ENCODE measurements around the gene FLT3. TPM values are rescaled to one million over a fixed set of nuclear protein-coding genes. Genes with fewer than 3 reads are reported as not detected.
A peak's percentile ranks its signal among the peaks of the same experiment; 100 is the strongest.
"Not testable (repeated sequence)": the region's sequence is repeated elsewhere in the genome, so short reads cannot be mapped to it uniquely, and the experiment has no call there.

FLT3 gene
- total and polyA plus RNA-seq, 12 donors = 0.07 to 0.95 (median 0.16) TPM; not detected in 5

DNA sequence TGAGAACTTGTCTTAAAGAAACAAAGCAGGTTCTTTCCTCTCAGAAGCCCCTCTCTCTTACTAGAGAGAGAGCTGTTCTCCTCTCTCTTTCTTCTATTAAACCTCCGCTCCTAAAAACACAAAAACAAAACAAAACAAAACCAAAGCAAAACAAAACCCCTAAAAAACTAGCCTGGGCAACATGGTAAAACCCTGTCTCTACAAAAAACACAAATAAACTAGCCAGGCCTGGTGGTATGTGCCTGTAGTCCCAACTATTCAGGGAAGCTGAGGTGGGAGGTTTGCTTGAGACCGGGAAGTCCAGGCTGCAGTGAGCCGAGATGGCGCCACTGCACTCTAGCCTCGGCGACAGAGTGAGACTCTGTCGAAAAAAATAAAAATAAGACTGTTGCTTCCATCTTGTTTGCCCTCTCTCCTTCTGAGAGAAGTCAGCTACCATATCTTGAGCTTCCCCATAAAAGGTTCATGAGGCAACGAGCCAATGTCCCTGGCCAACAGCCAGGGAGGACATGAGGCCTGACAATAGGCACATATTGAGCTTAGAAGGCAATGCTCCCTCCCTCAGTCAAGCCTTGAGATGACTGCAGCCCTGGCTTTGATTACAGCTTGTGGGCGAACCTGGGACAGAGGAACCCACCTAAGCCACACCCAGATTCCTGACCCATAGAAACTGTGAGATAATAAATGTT is 17.5 kb upstream of the FLT3 start:
- intact Hi-C loops (cut with DNase I) = no loop called here
- H3K27me3 ChIP-seq = peaks cover 0 to 6% (median 1%) of the 10 kb centered on the region in 7 donors
- H3K36me3 ChIP-seq = no peaks in the 10 kb centered on the region
- H3K9me3 ChIP-seq = no peaks in the 10 kb centered on the region
- TF ChIP-seq, protein P1, sequence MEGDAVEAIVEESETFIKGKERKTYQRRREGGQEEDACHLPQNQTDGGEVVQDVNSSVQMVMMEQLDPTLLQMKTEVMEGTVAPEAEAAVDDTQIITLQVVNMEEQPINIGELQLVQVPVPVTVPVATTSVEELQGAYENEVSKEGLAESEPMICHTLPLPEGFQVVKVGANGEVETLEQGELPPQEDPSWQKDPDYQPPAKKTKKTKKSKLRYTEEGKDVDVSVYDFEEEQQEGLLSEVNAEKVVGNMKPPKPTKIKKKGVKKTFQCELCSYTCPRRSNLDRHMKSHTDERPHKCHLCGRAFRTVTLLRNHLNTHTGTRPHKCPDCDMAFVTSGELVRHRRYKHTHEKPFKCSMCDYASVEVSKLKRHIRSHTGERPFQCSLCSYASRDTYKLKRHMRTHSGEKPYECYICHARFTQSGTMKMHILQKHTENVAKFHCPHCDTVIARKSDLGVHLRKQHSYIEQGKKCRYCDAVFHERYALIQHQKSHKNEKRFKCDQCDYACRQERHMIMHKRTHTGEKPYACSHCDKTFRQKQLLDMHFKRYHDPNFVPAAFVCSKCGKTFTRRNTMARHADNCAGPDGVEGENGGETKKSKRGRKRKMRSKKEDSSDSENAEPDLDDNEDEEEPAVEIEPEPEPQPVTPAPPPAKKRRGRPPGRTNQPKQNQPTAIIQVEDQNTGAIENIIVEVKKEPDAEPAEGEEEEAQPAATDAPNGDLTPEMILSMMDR (IDR thresholded peaks at IDR 0.05) = no peak
- WGBS, 2 donors = 51 to 52% methylated on average over 9 of the region's 9 CpGs
- peak in 5 of 8 donors; percentile 35 to 64 (median 46) for ATAC-seq
- no peak overlapping the region for H3K4me3 ChIP-seq
- H3K27ac ChIP-seq = no peak overlapping the region
- H3K4me1 ChIP-seq = peaks cover 0 to 3% (median 0%) of the 10 kb centered on the region in 9 donors
- peak; percentile 56 to 73 for DNase-seq

DNA sequence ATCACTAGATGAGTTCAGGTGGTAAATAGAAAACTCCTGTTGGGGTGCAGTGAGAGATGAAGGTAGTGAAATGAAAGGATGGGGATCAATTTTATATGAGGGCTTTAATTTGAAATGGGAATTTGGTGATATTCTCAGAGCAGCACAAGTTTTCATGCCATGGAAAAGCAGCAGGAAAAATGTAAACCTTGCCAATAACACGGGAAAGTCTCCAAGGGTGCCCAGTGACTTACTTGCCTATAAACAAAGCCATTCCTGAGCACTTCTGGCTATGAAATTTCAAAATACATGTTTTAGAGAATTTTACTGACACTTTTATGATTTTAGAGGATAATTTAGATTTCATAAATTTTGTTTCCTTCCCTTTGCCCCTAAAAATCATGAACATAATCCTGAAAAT is 16.4 kb upstream of the FLT3 start:
- ATAC-seq (no peak), DNase-seq (no peak)
- Histone ChIP-seq H3K27ac (no peak overlapping the region), H3K36me3 (no peaks in the 10 kb centered on the region), H3K4me3 (no peak overlapping the region), H3K27me3 (peaks cover 0 to 6% (median 0%) of the 10 kb centered on the region in 7 donors), H3K9me3 (no peaks in the 10 kb centered on the region), H3K4me1 (peaks cover 0 to 3% (median 0%) of the 10 kb centered on the region in 9 donors)
- TF ChIP-seq, protein P1 (IDR thresholded peaks at IDR 0.05) = no peak
- intact Hi-C loops (cut with DNase I) = no loop called here
- WGBS, 2 donors = 82 to 85% methylated on average over 1 of the region's 1 CpG

DNA sequence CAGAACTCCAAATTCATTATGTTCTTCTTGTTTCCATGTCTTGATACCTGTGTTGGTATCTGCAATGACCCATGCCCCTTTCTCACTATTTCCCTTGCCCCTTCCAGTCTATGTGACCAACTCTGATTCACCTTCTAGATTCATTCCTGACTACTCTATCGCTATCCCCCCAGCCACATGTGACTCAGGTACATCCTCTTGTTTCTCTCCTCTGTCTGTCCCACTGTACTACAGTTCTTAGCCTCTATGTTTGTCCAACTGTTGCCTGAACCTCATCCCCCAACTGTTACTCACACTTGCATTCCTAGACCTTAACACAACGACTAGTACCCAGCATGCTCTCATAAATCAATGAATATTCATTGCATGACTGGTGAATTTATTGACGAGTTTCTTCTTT is 10.0 kb upstream of the FLT3 start:
- no peak overlapping the region for H3K4me3 ChIP-seq
- 77 to 85% methylated on average over 3 of the region's 3 CpGs for WGBS, 2 donors
- H3K36me3 ChIP-seq = no peaks in the 10 kb centered on the region
- H3K27ac ChIP-seq = no peak overlapping the region
- TF ChIP-seq, protein P1 (IDR thresholded peaks at IDR 0.05) = no peak
- no peak for DNase-seq
- no peaks in the 10 kb centered on the region for H3K4me1 ChIP-seq
- no peak for ATAC-seq
- H3K27me3 ChIP-seq = peaks cover 0 to 6% (median 0%) of the 10 kb centered on the region in 7 donors
- H3K9me3 ChIP-seq = no peaks in the 10 kb centered on the region
- intact Hi-C loops (cut with DNase I) = no loop called here

DNA sequence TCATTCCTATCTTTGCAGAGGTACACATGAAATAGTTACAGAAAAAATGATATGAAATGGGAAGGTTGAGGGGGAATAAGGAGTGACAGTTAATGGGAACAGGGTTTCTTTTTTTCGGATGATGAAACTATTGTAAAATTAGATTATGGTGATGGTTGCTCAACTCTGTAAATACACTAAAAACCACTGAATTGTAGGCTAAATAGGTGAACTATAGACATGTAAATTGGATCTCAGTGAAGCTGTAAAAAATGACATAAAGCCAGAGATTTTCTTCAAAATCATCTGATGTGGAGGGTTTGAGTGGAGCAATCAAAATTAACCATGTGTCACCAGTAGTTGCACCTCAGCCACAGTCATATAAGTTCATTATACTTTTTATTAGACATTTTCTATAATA is 6.6 kb upstream of the FLT3 start:
- no peaks in the 10 kb centered on the region for H3K4me1 ChIP-seq
- DNase-seq (no peak), ATAC-seq (no peak)
- peaks cover 0 to 40% (median 21%) of the 10 kb centered on the region in 7 donors for H3K27me3 ChIP-seq
- H3K9me3 ChIP-seq = no peaks in the 10 kb centered on the region
- TF ChIP-seq, protein P1 (IDR thresholded peaks at IDR 0.05) = no peak
- intact Hi-C loops (cut with DNase I) = no loop called here
- 54 to 73% methylated on average over 1 of the region's 1 CpG for WGBS, 2 donors
- no peak overlapping the region for H3K4me3 ChIP-seq
- no peaks in the 10 kb centered on the region for H3K36me3 ChIP-seq
- no peak overlapping the region for H3K27ac ChIP-seq

DNA sequence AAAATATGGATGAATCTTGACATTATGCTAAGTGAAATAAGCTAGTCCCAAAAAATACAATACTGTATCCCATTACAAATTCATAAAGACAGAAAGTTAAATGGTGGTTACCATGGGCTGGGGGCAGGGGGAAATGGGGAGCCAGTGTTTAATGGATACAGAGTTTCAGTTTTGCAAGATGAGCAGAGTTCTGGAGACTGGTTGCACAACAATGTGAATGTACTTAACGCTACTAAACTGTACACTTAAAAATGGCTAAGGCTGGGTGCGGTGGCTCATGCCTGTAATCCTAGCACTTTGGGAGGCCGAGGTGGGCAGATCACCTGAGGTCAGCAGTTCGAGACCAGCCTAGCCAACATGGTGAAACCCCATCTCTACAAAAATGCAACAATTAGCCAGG is 1.5 kb upstream of the FLT3 start:
- WGBS, 2 donors = 87 to 96% methylated on average over 4 of the region's 4 CpGs
- DNase-seq; H3K4me3 ChIP-seq; ATAC-seq; intact Hi-C loops (cut with DNase I); H3K9me3 ChIP-seq; H3K36me3 ChIP-seq; H3K27ac ChIP-seq: not testable (repeated sequence)
- Histone ChIP-seq H3K27me3 (peaks cover 0 to 91% (median 72%) of the 10 kb centered on the region in 7 donors), H3K4me1 (peaks cover 4 to 20% (median 12%) of the 10 kb centered on the region in 9 donors)
